Upper lobe of left lung (tissue), 4 donors: ENCODE data around the gene CCDC192.

Experiments
- EP300 ChIP-seq, 4 donors: sonication (generic); formaldehyde crosslinking; IDR thresholded peaks; one replicate each; pipeline ENCODE4 v1.5.1; 2017; ENCODE audit warnings: antibody characterized with exemption in 4 of 4, control low read depth in 2 of 4
- POLR2A ChIP-seq, 4 donors: fragments of 450-650 bp; IDR thresholded peaks; one replicate each; pipeline ENCODE4 v1.5.1; 2016 to 2017; ENCODE audit warnings: antibody characterized with exemption in 4 of 4, mild to moderate bottlenecking in 2 of 4
- POLR2AphosphoS5 ChIP-seq, 2 donors: sonication (generic); formaldehyde crosslinking; IDR thresholded peaks; one replicate each; pipeline ENCODE4 v1.5.1; 2017; ENCODE audit warnings: antibody characterized with exemption in 2 of 2
- TF ChIP-seq, protein P1 (sequence below), 6 experiments: fragments of 450-650 bp in 4 of 6; fragments of 200-600 bp in 2 of 6; sonication (generic) in 2 of 6; IDR thresholded peaks; one replicate each; pipeline ENCODE4 v1.5.1; 2016 to 2019; ENCODE audit warnings: antibody characterized with exemption in 6 of 6

DNA sequence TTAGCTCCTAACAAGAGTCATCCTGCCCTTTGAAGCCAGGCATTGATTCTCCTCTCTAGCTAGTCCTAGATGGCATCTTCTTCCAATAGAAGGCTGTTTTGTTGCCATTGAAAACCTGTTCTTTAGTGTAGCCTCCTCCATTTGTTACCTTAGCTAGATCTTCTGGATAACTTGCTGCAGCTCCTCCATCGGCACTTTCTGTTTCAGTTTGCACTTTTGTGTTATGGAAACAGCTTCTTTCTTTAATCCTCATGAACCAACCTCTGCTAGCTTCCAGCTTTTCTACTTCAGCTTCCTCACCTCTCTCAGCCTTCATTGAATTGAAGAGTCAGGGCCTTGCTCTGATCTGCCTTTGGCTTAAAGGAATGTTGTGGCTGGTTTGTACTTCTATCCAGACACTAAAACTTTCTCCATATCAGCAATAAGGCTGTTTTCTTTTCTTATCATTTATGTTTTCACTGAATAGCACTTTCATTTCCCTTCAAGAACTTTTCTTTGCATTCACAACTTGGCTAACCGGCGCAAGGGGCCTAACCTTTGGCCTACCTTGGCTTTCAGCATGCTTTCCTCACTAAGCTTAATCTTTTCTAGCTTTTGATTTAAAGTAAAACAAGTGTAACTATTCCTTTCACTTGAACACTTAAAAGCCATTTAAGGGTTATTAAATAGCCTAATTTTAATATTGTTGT, 213.8 kb downstream of the CCDC192 start:
- TF ChIP-seq, protein P1, sequence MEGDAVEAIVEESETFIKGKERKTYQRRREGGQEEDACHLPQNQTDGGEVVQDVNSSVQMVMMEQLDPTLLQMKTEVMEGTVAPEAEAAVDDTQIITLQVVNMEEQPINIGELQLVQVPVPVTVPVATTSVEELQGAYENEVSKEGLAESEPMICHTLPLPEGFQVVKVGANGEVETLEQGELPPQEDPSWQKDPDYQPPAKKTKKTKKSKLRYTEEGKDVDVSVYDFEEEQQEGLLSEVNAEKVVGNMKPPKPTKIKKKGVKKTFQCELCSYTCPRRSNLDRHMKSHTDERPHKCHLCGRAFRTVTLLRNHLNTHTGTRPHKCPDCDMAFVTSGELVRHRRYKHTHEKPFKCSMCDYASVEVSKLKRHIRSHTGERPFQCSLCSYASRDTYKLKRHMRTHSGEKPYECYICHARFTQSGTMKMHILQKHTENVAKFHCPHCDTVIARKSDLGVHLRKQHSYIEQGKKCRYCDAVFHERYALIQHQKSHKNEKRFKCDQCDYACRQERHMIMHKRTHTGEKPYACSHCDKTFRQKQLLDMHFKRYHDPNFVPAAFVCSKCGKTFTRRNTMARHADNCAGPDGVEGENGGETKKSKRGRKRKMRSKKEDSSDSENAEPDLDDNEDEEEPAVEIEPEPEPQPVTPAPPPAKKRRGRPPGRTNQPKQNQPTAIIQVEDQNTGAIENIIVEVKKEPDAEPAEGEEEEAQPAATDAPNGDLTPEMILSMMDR (IDR thresholded peaks at IDR 0.05) = no peak
- TF ChIP-seq POLR2A (IDR thresholded peaks at IDR 0.05) (no peak), EP300 (IDR thresholded peaks at IDR 0.05) (no peak), POLR2AphosphoS5 (IDR thresholded peaks at IDR 0.05) (no peak)
